GM12891 (cell line): ENCODE measurements around the gene SRPX2.

Source experiments
- PAX5 ChIP-seq: IDR thresholded peaks from 2 replicates; pipeline ENCODE4 v1.6.1; 2011; ENCODE audit warnings: low read length, moderate library complexity, mild to moderate bottlenecking; ENCODE audit not compliant: insufficient read depth, severe bottlenecking
- POLR2A ChIP-seq: IDR thresholded peaks from 2 replicates; pipeline ENCODE4 v1.6.1; 2011; ENCODE audit warnings: low read depth, low read length, control low read depth
- POLR2AphosphoS5 ChIP-seq: IDR thresholded peaks from 2 replicates; pipeline ENCODE4 v1.6.1; 2011; ENCODE audit warnings: low read depth, low read length, control low read depth

- no peak for TF ChIP-seq POLR2A
- no peak for TF ChIP-seq POLR2AphosphoS5
- TF ChIP-seq PAX5 = no peak
These were observed 30.7 kb downstream of the SRPX2 start for GRCh38 chrX:100674705-100675104.
